HG02623 (cell line): Measurements from ENCODE around the gene PCGF5.
"Not testable (repeated sequence)": the region's sequence is repeated elsewhere in the genome, so short reads cannot be mapped to it uniquely, and the experiment has no call there.

Experiments used
- ATAC-seq: cut with Tn5 transposase; IDR thresholded peaks from one replicate; pipeline ENCODE4 v1.9.1; 2021; ENCODE audit warnings: moderate library complexity; ENCODE audit not compliant: unreplicated experiment

The PCGF5 gene

GRCh38 chr10:91220194-91220953, at the start of gene PCGF5:
PCGF5 (plus strand) TSS chr10:91220663; CDS start chr10:91222872, 2,209 bp downstream.
- peak; percentile 94 for ATAC-seq

GRCh38 chr10:91171485-91171884, 49.0 kb upstream of the PCGF5 start:
- ATAC-seq, result no peak

GRCh38 chr10:91172348-91172747, 48.1 kb upstream of the PCGF5 start:
- no peak for ATAC-seq

- no peak for ATAC-seq
Measured at GRCh38 chr10:91185239-91185875, 35.1 kb upstream of the PCGF5 start.

- ATAC-seq, result no peak
Measured at GRCh38 chr10:91187156-91187555, 33.3 kb upstream of the PCGF5 start.

- not testable (repeated sequence) for ATAC-seq
Measured at GRCh38 chr10:91188010-91188409, 32.5 kb upstream of the PCGF5 start.

- no peak for ATAC-seq
Measured at GRCh38 chr10:91188889-91189288, 31.6 kb upstream of the PCGF5 start.

GRCh38 chr10:91190388-91190870, 30.0 kb upstream of the PCGF5 start:
- no peak for ATAC-seq

GRCh38 chr10:91190876-91191583, 29.4 kb upstream of the PCGF5 start:
- peak; percentile 72 for ATAC-seq

GRCh38 chr10:91191584-91191919, 28.9 kb upstream of the PCGF5 start:
- ATAC-seq, result peak; percentile 8

- no peak for ATAC-seq
Measured at GRCh38 chr10:91194497-91195179, 25.8 kb upstream of the PCGF5 start.

- no peak for ATAC-seq
Measured at GRCh38 chr10:91196268-91197048, 24.0 kb upstream of the PCGF5 start.

GRCh38 chr10:91197127-91197526, 23.3 kb upstream of the PCGF5 start:
- ATAC-seq, result no peak

- ATAC-seq, result peak; percentile 71
Measured at GRCh38 chr10:91198781-91199180, 21.7 kb upstream of the PCGF5 start.

- no peak for ATAC-seq
Measured at GRCh38 chr10:91200314-91201212, 19.9 kb upstream of the PCGF5 start.

- ATAC-seq, result no peak
Measured at GRCh38 chr10:91201213-91201996, 19.1 kb upstream of the PCGF5 start.

GRCh38 chr10:91206427-91206826, 14.0 kb upstream of the PCGF5 start:
- no peak for ATAC-seq

- ATAC-seq, result no peak
Measured at GRCh38 chr10:91206837-91207474, 13.5 kb upstream of the PCGF5 start.
